HEK293T (cell line): ENCODE results near the gene ATAT1.

Source experiments
- CTCF ChIA-PET: fragments of 350-600 bp; formaldehyde crosslinking; extraction: SDS; loops from one replicate; lab custom pipeline; 2021; ENCODE audit warnings: antibody characterized with exemption, inconsistent platforms; lab: Yijun Ruan, JAX
- POLR2A ChIA-PET: fragments of 350-600 bp; formaldehyde crosslinking; extraction: SDS; loops from one replicate; lab custom pipeline; 2020; ENCODE audit warnings: antibody characterized with exemption, inconsistent platforms; lab: Yijun Ruan, JAX
- DNase-seq: peaks from one replicate; pipeline ENCODE4 v3.0.0; 2012; ENCODE audit warnings: mixed read lengths; ENCODE audit errors: extremely low spot score
- ARNT ChIP-seq: fragments of 450-650 bp; IDR thresholded peaks from 2 replicates; pipeline ENCODE4 v1.6.1; 2017; ENCODE audit warnings: mild to moderate bottlenecking
- BHLHE40 ChIP-seq: fragments of 450-650 bp; IDR thresholded peaks from 2 replicates; pipeline ENCODE4 v1.6.1; 2016; ENCODE audit warnings: mild to moderate bottlenecking, moderate library complexity, borderline replicate concordance
- CTBP1 ChIP-seq: fragments of 450-650 bp; IDR thresholded peaks from 2 replicates; pipeline ENCODE4 v1.6.1; 2016; ENCODE audit warnings: borderline replicate concordance
- ELF4 ChIP-seq: fragments of 450-650 bp; IDR thresholded peaks from 2 replicates; pipeline ENCODE4 v1.6.1; 2017; ENCODE audit warnings: antibody characterized with exemption
- FOXA1 ChIP-seq: fragments of 450-650 bp; IDR thresholded peaks from 2 replicates; pipeline ENCODE4 v1.6.1; 2016; ENCODE audit warnings: mild to moderate bottlenecking
- FOXK2 ChIP-seq: fragments of 450-650 bp; IDR thresholded peaks from 2 replicates; pipeline ENCODE4 v1.6.1; 2016; ENCODE audit warnings: mild to moderate bottlenecking
- FOXM1 ChIP-seq: fragments of 450-650 bp; IDR thresholded peaks from 2 replicates; pipeline ENCODE4 v1.6.1; 2017; ENCODE audit warnings: mild to moderate bottlenecking, borderline replicate concordance
- HDGF ChIP-seq: fragments of 450-650 bp; IDR thresholded peaks from 2 replicates; pipeline ENCODE4 v1.6.1; 2017; ENCODE audit warnings: antibody characterized with exemption, borderline replicate concordance
- L3MBTL2 ChIP-seq: fragments of 450-650 bp; conservative IDR thresholded peaks from 2 replicates; pipeline ENCODE4 v1.6.1; 2016; ENCODE audit warnings: mild to moderate bottlenecking
- LEF1 ChIP-seq: fragments of 450-650 bp; IDR thresholded peaks from 2 replicates; pipeline ENCODE4 v1.6.1; 2017; ENCODE audit warnings: mild to moderate bottlenecking, borderline replicate concordance
- NFRKB ChIP-seq: fragments of 450-650 bp; IDR thresholded peaks from 2 replicates; pipeline ENCODE4 v1.6.1; 2016; ENCODE audit warnings: mild to moderate bottlenecking, moderate library complexity
- SP1 ChIP-seq: fragments of 450-650 bp; IDR thresholded peaks from 2 replicates; pipeline ENCODE4 v1.6.1; 2017
- SUZ12 ChIP-seq: fragments of 450-650 bp; IDR thresholded peaks from 2 replicates; pipeline ENCODE4 v1.6.1; 2016; ENCODE audit warnings: mild to moderate bottlenecking
- TARDBP ChIP-seq: fragments of 450-650 bp; IDR thresholded peaks from 2 replicates; pipeline ENCODE4 v1.6.1; 2016
- ZNF384 ChIP-seq: fragments of 450-650 bp; IDR thresholded peaks from 2 replicates; pipeline ENCODE4 v1.6.1; 2016
- TF ChIP-seq, protein P1 (sequence below): fragments of 450-650 bp; IDR thresholded peaks from 2 replicates; pipeline ENCODE4 v1.6.1; 2016

The ATAT1 gene

DNA sequence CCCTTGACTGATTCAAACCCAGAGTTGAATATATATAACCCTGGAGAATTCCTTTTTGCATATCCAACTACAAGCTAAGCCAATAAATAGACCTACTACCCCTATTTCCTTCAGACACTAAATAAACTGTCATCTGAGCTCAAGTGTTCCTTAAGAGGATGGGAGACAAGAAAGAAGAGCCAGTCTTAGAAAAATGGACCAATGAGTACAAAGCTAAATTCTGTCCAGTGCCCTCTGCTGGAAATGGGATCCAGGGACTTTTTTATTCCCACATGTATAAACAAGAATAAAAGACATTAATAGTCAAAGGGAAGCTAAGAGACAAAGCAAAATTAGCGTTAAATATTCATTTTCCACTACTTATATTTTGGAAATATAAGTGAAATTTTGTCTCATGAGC is 14.5 kb upstream of the ATAT1 start:
- ChIA-PET CTCF (interaction anchor here (1.2 to 1.3 kb wide), 3 partner anchors 11 to 71 kb away, joined by 3 to 5 read pairs (median 4); no protein-coding TSS in a partner anchor), POLR2A (interaction anchor here (1.0 to 4.8 kb wide), 8 partner anchors 8 to 107 kb away, joined by 3 to 90 read pairs (median 8); partner anchors contain the start of gene ATAT1)
- TF ChIP-seq ARNT (no peak), FOXM1 (no peak), FOXK2 (no peak), SUZ12 (no peak), HDGF (no peak), ELF4 (no peak), NFRKB (no peak), BHLHE40 (no peak), SP1 (no peak), LEF1 (no peak), CTBP1 (no peak)
- TF ChIP-seq, protein P1, sequence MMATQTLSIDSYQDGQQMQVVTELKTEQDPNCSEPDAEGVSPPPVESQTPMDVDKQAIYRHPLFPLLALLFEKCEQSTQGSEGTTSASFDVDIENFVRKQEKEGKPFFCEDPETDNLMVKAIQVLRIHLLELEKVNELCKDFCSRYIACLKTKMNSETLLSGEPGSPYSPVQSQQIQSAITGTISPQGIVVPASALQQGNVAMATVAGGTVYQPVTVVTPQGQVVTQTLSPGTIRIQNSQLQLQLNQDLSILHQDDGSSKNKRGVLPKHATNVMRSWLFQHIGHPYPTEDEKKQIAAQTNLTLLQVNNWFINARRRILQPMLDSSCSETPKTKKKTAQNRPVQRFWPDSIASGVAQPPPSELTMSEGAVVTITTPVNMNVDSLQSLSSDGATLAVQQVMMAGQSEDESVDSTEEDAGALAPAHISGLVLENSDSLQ, result no peak

DNA sequence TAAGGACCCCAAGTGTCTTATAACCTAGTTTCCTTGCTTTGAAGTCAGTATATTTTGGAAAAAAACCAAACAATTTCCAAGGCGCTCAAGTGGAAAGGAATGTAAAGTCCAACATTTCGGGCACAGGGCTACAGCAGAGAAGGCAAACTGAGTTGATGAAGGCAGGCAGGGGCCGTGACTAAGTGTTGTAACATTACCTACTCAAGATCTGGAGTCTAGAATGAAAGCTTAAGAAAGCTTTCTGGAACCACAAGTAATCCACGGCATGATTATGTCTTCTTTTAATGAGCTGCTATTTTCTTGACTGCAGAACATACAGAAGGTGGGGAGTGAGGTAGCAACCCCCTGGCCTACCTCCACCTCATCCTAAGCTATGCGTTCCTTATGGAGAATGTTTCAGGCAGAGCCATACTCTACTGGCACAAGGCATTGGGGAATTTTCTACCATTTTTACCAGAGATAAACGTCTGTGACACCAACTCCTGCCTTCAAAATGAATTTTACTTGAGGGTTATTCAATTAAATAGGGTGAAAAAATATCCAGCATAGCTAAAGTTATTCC is 13.9 kb upstream of the ATAT1 start:
- POLR2A ChIA-PET, result interaction anchor here (0.7 to 4.8 kb wide), 16 partner anchors 9 to 369 kb away, joined by 3 to 90 read pairs (median 5); partner anchors contain the start of genes ATAT1, MDC1 and PRR3
- TF ChIP-seq FOXA1 (no peak), HDGF (no peak), CTBP1 (no peak), SUZ12 (no peak), L3MBTL2 (no peak), TARDBP (no peak), ARNT (no peak), FOXK2 (no peak), LEF1 (no peak), FOXM1 (no peak), BHLHE40 (no peak), ELF4 (no peak), NFRKB (no peak), SP1 (no peak), ZNF384 (no peak)
- TF ChIP-seq, protein P1, result no peak
- CTCF ChIA-PET, result interaction anchor here (1.2 to 1.3 kb wide), 3 partner anchors 12 to 71 kb away, joined by 3 to 5 read pairs (median 4); no protein-coding TSS in a partner anchor
- DNase-seq, result no peak

More for the DNA sequence above, 14.5 kb upstream of the ATAT1 start:
- DNase-seq, result no peak

DNA sequence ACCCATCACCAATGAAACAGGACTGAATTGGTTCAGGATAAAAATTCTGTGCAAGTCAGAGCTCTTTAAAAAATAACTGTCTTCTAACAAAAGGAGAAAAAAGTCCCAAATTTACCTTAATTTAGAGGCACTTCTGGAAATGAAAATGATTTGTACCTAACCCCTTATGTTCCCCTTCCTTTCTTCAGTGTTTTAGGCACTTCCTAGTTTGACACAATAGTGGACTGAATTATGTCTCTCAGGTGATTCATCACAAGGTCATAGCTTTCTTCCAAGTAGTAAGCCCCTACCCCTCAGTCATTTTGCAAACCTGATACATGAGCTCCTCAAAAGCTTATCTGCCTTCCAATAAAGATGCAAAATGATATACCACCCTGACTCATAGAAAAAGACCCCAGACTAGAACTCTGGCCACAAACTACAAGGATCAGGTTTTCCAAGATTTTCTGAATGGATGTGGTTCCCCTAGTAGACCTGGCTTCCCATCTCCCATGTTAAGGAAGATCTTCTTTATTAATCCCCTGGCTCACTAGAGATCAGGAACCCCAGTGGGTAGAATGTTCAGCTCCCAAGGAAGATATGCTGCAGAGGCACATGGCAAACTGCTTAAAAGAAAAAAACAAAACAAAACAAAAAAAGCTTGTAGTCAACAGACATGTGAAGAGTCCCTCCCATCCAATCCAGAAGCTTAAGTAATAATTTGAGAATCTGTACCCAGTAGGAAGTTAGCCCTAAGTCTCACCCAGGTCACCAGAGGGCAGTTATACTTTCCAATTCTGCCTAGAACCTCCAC is 13.2 kb upstream of the ATAT1 start:
- ChIA-PET CTCF (interaction anchor here (0.6 to 1.3 kb wide), 4 partner anchors 13 to 246 kb away, joined by 3 to 5 read pairs (median 4); no protein-coding TSS in a partner anchor), POLR2A (interaction anchor here (0.7 to 4.8 kb wide), 18 partner anchors 9 to 368 kb away, joined by 3 to 90 read pairs (median 5); partner anchors contain the start of genes ABCF1, ATAT1, MDC1 and PRR3)
- DNase-seq, result no peak
- TF ChIP-seq FOXK2 (no peak), FOXA1 (no peak), LEF1 (no peak), FOXM1 (no peak), SUZ12 (no peak), NFRKB (no peak)

DNA sequence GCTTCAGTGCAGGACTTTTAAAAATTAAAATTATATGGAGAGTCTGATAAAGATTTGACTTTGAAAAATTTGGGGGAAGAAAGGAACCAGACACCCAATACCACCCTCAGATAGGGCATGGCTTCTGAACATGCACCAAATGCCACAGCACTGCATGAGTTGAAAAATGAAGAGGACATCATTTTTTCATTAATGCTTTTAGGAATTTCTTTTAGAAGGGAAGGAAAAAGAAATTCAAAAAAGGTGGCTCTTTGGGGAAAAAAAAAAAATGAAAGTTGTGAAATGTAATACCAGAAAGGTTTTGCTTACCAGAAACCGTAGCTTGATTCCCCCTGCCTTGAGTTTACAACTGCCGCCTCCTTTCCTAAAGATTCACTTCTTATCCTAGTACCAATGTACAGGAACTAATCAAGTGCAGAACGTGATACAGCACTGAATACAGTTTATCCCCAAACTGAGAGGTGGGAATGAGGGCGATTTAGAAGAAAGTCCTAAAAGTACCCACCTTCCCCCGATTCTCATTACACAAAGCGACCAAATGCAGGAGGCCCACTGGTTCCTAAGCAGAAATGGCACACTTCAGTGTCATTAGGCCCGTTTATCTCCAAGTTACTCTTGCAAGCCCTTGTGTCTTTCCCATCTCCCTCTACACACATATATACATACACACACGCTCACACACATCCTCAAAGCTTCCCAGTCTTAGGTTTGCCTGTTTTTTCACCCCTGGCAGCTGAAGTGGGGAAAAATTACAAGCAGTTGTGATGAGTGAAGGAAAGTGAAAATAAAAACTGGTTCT is 12.4 kb upstream of the ATAT1 start:
- CTCF ChIA-PET, result interaction anchor here (0.6 to 0.7 kb wide), 3 partner anchors 76 to 245 kb away, joined by 3 to 5 read pairs (median 3); no protein-coding TSS in a partner anchor

DNA sequence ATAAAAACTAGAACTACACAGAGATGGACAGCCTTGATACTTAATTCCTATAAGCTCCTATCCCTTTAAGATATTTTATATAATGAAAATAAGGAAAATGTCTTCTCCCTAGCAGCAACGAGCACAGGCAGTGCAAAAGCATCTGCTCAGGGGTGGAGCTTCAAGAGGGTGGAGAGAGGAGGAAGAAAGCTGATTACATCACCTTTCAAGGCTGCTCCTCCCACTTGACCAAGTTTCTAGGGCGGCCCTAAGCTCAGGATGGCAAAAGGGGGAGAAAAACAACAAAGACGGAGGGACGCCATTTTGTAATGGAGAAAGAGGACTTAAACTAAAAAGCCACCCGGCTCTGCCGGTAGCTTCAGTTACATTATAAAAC is 11.8 kb upstream of the ATAT1 start:
- ChIA-PET CTCF (interaction anchor here (0.6 to 0.7 kb wide), 3 partner anchors 17 to 133 kb away, joined by 3 to 5 read pairs (median 4); no protein-coding TSS in a partner anchor), POLR2A (interaction anchor here (0.6 to 4.8 kb wide), 25 partner anchors 8 to 299 kb away, joined by 3 to 90 read pairs (median 5); partner anchors contain the start of genes ABCF1, ATAT1, DHX16 and GNL1)
- TF ChIP-seq ZNF384 (no peak), BHLHE40 (no peak), LEF1 (no peak), SUZ12 (no peak), L3MBTL2 (no peak), CTBP1 (no peak), FOXM1 (no peak), TARDBP (no peak), HDGF (no peak), SP1 (no peak), NFRKB (peak; percentile 83; the same call in 1 of the 2 replicates), ARNT (no peak), FOXA1 (no peak), ELF4 (0 out of 2 replicates have a peak, but pooled peaks have one; percentile 1), FOXK2 (0 out of 2 replicates have a peak, but pooled peaks have one; percentile 24)
- TF ChIP-seq, protein P1, result no peak
- DNase-seq, result peak; percentile 81

More for the DNA sequence above, 12.4 kb upstream of the ATAT1 start:
- DNase-seq, result no peak
- POLR2A ChIA-PET, result interaction anchor here (0.6 to 4.8 kb wide), 30 partner anchors 8 to 300 kb away, joined by 3 to 90 read pairs (median 5); partner anchors contain the start of genes ABCF1, ATAT1, DHX16 and GNL1
- TF ChIP-seq ELF4 (0 out of 2 replicates have a peak, but pooled peaks have one; percentile 3), SUZ12 (no peak)
